HUES6 (cell line): Measurements from ENCODE around the gene LRRC31.

Experiments
- H3K27ac ChIP-seq: 2 replicates; pipeline ENCODE4 v1.7.0; 2013; ENCODE audit warnings: low read depth, mild to moderate bottlenecking, low read length, inconsistent platforms
- H3K27me3 ChIP-seq: 2 replicates; pipeline ENCODE4 v1.6.1; 2013; ENCODE audit warnings: low read length; ENCODE audit not compliant: control insufficient read depth, insufficient read depth
- H3K36me3 ChIP-seq: 2 replicates; pipeline ENCODE4 v1.6.1; 2013; ENCODE audit warnings: low read length; ENCODE audit not compliant: control insufficient read depth, insufficient read depth
- H3K4me1 ChIP-seq: 2 replicates; pipeline ENCODE4 v1.6.1; 2013; ENCODE audit warnings: low read length; ENCODE audit not compliant: control insufficient read depth, insufficient read depth
- H3K4me3 ChIP-seq: 2 replicates; pipeline ENCODE4 v1.5.1; 2013; ENCODE audit warnings: low read depth, low read length
- H3K9ac ChIP-seq: one replicate; pipeline ENCODE4 v1.6.1; 2013; ENCODE audit warnings: mild to moderate bottlenecking, low read length
- H3K9me3 ChIP-seq: 2 replicates; pipeline ENCODE4 v1.6.1; 2013; ENCODE audit warnings: low read depth, low read length; ENCODE audit not compliant: control insufficient read depth, insufficient read depth

Gene LRRC31

DNA sequence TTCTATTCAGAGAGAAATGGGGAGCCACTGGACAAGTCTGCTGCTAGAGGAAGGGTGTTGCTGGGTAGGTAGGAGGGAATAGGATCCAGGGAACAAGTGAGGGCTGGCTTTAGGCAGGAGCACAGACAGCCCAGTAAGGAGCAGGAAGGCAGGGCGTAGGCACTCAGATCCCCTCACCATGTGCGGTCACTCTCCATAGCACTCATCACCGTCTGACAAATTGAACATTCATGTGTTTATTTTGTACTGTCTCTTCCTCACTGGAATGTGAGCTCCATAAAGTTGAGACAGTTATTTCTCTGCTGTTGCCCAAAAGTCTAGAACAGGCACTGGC, 32.8 kb downstream of the LRRC31 start:
- Histone ChIP-seq H3K27ac (no peak overlapping the region), H3K4me3 (no peak overlapping the region), H3K27me3 (no peaks in the 10 kb centered on the region), H3K9ac (no peak overlapping the region), H3K36me3 (no peaks in the 10 kb centered on the region), H3K4me1 (0 out of 2 replicates have a peak, but pooled peaks cover 3% of the 10 kb centered on the region), H3K9me3 (no peaks in the 10 kb centered on the region)

DNA sequence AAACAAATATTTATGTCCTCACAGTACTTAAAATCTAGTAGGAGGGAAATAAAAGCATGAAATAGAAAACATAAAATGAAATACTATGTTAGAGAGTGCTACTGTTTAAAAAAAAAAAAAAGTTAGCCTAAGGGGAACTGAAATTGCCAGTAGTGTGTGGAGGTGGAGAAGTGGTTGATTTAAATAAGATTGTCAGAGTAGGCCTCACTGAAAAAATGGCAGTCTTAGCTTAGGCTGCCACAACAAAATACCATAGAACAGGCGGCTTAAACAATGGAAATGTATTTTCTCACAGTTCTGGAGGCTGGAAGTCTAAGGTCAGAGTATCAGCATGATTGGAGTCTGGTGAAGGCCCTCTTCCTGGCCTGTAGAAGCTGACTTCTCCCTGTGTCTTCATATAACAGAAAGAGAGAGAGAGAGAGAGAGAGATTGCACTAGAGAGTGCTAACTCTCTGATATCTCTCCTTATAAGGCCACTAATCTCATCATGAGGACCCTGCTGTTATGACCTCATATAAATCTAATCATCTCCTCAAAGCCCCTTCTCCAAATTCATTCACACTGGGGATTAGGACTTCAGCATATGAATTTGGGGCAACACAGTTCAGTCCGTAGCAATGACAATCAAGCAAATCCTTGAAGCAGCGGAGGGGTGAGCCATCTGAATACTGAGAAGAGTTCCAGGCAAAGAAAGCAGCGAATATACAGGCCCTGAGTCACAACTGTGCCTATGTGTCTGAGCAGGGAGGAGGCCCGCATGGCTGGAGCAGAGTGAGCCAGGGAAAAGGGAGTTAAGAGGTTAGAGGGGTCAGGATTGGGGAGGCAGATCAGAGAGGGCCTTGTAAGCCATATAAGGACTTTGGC, 33.4 kb downstream of the LRRC31 start:
- H3K27me3 ChIP-seq, result no peaks in the 10 kb centered on the region
- H3K9ac ChIP-seq, result no peak overlapping the region
- H3K4me1 ChIP-seq, result 0 out of 2 replicates have a peak, but pooled peaks cover 3% of the 10 kb centered on the region
- H3K4me3 ChIP-seq, result no peak overlapping the region
- H3K36me3 ChIP-seq, result no peaks in the 10 kb centered on the region
- no peak overlapping the region for H3K27ac ChIP-seq
- H3K9me3 ChIP-seq, result no peaks in the 10 kb centered on the region

DNA sequence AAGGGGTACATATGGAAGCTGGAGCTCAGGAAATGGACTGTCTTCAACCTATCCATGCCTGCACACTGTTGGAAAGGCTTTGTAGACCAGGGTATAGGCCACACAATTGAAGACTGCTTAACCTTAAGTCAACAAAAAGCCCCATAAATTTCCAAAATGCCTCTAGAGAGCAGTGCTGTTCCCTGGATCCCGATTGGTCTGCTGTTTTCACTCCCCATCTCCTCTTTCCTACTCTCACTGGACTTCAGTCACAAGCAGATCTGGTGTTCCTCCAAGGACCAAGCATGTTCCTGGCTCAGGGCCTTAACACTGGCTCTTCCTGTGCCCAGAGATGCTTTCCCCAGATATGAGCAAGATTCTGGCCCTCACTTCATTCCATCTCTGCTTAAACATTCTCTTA, 34.2 kb downstream of the LRRC31 start:
- Histone ChIP-seq H3K27me3 (no peaks in the 10 kb centered on the region), H3K4me1 (0 out of 2 replicates have a peak, but pooled peaks cover 3% of the 10 kb centered on the region), H3K4me3 (no peak overlapping the region), H3K9ac (no peak overlapping the region), H3K9me3 (no peaks in the 10 kb centered on the region), H3K36me3 (no peaks in the 10 kb centered on the region), H3K27ac (no peak overlapping the region)

DNA sequence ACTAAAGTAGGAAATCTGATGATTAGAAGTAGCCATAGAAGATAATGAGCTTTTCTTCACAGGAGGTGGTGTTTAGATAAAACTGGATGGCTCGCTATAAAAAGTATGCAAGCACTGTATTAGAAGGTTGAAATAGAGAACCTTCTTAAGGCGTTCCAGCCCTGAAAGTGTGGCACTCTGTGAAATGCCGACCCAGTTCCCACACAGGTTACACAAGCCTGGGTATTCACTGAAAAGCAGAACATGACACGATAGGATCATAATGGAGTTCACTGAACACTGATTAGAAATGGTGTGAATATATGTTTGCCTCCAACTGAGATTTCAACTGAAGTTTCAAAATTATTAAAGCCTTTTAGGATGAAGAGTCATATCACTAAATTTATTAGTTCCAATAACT, 42.0 kb downstream of the LRRC31 start:
- H3K4me3 ChIP-seq, result no peak overlapping the region
- H3K9me3 ChIP-seq, result no peaks in the 10 kb centered on the region
- H3K27me3 ChIP-seq, result no peaks in the 10 kb centered on the region
- no peaks in the 10 kb centered on the region for H3K4me1 ChIP-seq
- no peaks in the 10 kb centered on the region for H3K36me3 ChIP-seq
- H3K9ac ChIP-seq, result no peak overlapping the region
- H3K27ac ChIP-seq, result no peak overlapping the region

DNA sequence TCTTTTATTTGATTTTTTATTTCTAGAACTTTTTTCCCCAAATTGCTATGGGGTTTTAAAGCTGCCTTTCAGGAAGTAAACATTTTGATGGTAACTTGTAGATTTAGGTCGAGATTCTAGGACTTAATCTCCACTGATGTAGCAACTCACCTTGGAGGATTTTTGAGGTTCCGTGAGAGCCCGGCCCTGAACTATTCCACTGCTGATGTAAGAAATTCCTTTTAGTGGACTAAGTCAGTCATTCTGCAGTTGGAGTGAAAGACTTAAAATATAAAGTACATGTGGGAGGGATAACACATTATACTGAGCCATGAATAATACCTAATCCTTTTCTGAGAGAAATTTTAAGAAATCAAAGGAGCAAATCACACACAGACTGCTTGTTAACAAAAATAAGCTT, 44.4 kb downstream of the LRRC31 start:
- no peak overlapping the region for H3K4me3 ChIP-seq
- H3K36me3 ChIP-seq, result no peaks in the 10 kb centered on the region
- H3K27me3 ChIP-seq, result no peaks in the 10 kb centered on the region
- no peaks in the 10 kb centered on the region for H3K4me1 ChIP-seq
- H3K9me3 ChIP-seq, result no peaks in the 10 kb centered on the region
- no peak overlapping the region for H3K9ac ChIP-seq
- no peak overlapping the region for H3K27ac ChIP-seq

DNA sequence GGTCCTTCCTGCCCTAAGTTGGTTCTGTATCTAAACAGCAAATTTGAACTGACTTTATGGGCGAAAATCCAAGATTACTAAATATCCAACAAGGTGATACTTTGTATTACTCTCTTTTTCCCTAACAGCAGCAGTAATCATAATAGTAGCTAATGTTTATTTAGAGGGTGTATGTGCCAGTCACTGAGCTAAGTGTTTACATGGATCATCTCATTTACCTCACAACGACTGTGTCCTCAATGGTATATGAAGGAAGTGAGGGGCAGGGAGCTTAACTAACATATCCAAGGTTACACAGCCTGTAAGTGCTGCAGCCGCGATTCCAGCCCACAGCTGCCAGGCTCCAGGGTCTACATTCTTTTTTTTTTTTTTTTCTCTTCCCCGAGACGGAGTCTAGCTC, 46.8 kb downstream of the LRRC31 start:
- H3K4me3 ChIP-seq, result no peak overlapping the region
- H3K27me3 ChIP-seq, result no peaks in the 10 kb centered on the region
- H3K36me3 ChIP-seq, result no peaks in the 10 kb centered on the region
- no peaks in the 10 kb centered on the region for H3K9me3 ChIP-seq
- H3K4me1 ChIP-seq, result no peaks in the 10 kb centered on the region
- no peak overlapping the region for H3K9ac ChIP-seq
- H3K27ac ChIP-seq, result no peak overlapping the region

DNA sequence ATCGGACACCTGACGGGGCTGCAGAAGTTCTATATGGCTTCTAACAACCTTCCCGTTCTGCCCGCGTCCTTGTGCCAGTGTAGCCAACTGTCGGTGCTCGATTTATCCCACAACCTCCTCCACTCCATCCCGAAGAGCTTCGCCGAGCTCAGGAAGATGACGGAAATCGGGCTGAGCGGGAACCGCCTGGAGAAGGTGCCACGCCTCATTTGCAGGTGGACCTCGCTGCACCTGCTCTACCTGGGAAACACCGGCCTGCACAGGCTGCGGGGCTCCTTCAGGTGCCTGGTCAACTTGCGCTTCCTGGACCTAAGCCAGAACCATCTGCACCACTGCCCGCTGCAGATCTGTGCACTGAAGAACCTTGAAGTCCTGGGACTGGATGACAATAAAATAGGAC, 47.2 kb downstream of the LRRC31 start:
- Histone ChIP-seq H3K4me3 (no peak overlapping the region), H3K27me3 (no peaks in the 10 kb centered on the region), H3K36me3 (no peaks in the 10 kb centered on the region), H3K9me3 (no peaks in the 10 kb centered on the region), H3K27ac (no peak overlapping the region), H3K4me1 (no peaks in the 10 kb centered on the region), H3K9ac (no peak overlapping the region)

DNA sequence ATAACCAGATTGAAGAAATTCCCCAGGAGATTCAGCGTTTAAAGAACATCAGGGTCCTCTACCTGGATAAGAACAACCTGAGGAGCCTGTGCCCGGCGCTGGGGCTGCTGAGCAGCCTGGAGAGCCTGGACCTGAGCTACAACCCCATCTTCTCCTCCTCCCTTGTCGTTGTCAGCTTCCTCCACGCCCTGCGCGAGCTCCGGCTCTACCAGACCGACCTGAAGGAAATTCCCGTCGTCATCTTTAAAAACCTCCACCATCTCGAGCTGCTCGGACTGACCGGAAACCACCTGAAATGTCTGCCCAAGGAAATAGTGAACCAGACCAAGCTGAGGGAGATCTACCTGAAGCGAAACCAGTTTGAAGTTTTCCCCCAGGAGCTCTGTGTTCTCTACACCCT, 47.6 kb downstream of the LRRC31 start:
- Histone ChIP-seq H3K9ac (no peak overlapping the region), H3K4me3 (no peak overlapping the region), H3K4me1 (no peaks in the 10 kb centered on the region), H3K36me3 (no peaks in the 10 kb centered on the region), H3K27ac (no peak overlapping the region), H3K27me3 (no peaks in the 10 kb centered on the region), H3K9me3 (no peaks in the 10 kb centered on the region)

DNA sequence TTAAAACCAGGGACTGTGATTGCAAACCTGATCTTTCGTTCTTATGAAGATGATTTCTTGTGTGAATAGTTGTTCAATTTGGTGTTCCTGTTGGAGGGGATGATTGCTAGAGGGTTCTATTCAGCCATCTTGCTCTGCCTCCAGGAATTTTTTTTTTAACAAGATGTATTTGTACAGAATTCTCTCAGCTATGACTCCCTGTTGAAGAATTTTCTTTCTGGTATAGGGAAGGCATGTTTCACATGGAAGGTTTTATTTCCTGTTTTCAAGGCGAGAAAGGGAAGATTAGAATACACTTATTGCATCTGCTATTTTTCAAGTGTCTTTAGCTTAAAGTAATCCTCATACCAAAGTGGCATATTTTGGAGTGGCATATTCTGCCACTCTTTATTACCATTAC, 51.4 kb downstream of the LRRC31 start:
- no peak overlapping the region for H3K27ac ChIP-seq
- peaks cover 8% of the 10 kb centered on the region for H3K9me3 ChIP-seq
- H3K9ac ChIP-seq, result no peak overlapping the region
- H3K27me3 ChIP-seq, result peaks cover 4% of the 10 kb centered on the region; the same call in 1 of the 2 replicates
- peaks cover 1% of the 10 kb centered on the region for H3K4me1 ChIP-seq
- H3K36me3 ChIP-seq, result no peaks in the 10 kb centered on the region
- H3K4me3 ChIP-seq, result no peak overlapping the region

DNA sequence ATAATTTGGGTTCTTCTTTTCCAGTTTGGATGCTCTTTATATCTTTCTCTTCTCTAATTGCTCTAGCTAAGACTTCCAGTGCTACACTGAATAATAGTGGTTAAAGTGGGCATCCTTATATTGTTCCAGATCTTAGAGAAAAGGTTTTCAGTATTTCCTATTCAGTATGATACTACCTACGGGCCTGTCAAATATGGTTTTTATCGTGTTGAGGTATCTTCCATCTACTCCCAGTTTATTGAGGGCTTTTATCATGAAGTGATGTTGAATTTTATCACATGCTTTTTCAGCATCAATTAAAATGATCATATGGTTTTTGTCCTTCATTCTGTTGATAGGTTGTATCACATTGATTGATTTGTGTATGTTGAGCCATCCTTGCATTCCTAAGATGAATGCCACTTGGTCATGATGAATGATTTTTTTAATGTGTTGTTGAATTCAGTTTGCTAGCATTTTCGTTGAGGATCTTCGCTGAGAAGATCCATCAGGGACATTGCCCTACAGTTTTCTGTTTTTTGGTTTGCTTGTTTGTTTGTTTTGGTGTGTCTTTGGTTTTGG, 54.1 kb downstream of the LRRC31 start:
- Histone ChIP-seq H3K9ac (no peak overlapping the region), H3K9me3 (peaks cover 8% of the 10 kb centered on the region), H3K4me3 (no peak overlapping the region), H3K27me3 (peaks cover 4% of the 10 kb centered on the region; the same call in 1 of the 2 replicates), H3K36me3 (no peaks in the 10 kb centered on the region), H3K4me1 (peaks cover 5% of the 10 kb centered on the region), H3K27ac (no peak overlapping the region)

DNA sequence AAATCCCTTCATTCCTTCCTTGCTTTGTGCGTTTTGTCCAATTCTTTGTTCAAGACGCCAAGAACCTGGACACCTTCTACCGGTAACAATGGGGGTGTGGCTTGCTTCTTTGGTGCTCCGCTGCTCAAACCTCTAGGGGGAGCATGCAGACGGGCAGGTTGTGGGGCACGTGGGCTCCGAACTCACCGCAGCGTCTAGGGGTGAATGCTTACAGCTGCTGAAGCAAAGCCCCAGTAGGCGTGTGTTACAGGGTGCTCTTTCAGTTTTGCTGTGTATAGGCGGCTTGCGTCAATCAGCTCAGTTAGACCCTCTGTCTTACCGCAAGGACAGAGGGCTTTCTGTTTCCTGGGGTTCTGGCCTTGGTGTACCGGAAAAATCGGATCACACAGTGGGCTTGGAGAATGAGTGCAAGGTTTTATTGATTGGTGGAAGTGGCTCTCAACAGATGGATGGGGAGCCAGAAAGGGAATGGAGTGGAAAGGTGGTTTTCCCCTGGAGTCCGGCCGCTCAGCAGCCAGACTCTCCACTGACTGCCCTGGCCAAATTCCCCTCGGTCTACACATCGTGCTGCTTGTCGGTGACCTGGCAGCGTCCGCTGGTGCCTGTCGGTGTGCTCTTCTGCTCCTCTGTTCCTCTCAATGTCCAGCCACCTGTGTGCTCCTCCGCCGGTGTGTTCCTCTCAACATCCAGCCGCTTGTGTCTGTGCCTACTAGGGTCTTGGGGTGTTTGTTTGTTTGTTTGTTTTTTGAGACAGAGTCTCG, 55.8 kb downstream of the LRRC31 start:
- H3K9ac ChIP-seq, result peak overlapping the region; percentile 46

More for the DNA sequence above, 55.8 kb downstream of the LRRC31 start:
- Histone ChIP-seq H3K27ac (no peak overlapping the region), H3K36me3 (no peaks in the 10 kb centered on the region), H3K9me3 (peaks cover 8% of the 10 kb centered on the region), H3K4me3 (peak overlapping the region; percentile 71; the same call in 1 of the 2 replicates), H3K4me1 (peaks cover 5% of the 10 kb centered on the region), H3K27me3 (peaks cover 4% of the 10 kb centered on the region; the same call in 1 of the 2 replicates)
